Body of pancreas (tissue), 4 donors: Measurements from ENCODE around the gene FYCO1.

Experiments used
- POLR2A ChIP-seq, 3 donors: fragments of 450-650 bp; IDR thresholded peaks; one replicate each; pipeline ENCODE4 v1.6.1; 2016; ENCODE audit warnings: antibody characterized with exemption in 3 of 3, mild to moderate bottlenecking in 2 of 3
- TF ChIP-seq, protein P1 (sequence below), 7 experiments: fragments of 450-650 bp in 4 of 7; fragments of 200-600 bp in 3 of 7; sonication (generic) in 3 of 7; IDR thresholded peaks; one replicate each; pipeline ENCODE4 v1.5.1; 2016 to 2019; ENCODE audit warnings: antibody characterized with exemption in 7 of 7

DNA sequence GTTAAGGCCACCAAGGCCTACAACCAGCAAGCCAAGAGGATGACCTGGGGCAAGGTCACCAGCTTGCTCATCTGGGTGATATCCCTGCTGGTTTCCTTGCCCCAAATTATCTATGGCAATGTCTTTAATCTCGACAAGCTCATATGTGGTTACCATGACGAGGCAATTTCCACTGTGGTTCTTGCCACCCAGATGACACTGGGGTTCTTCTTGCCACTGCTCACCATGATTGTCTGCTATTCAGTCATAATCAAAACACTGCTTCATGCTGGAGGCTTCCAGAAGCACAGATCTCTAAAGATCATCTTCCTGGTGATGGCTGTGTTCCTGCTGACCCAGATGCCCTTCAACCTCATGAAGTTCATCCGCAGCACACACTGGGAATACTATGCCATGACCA, 48.7 kb downstream of the FYCO1 start:
- TF ChIP-seq, protein P1, sequence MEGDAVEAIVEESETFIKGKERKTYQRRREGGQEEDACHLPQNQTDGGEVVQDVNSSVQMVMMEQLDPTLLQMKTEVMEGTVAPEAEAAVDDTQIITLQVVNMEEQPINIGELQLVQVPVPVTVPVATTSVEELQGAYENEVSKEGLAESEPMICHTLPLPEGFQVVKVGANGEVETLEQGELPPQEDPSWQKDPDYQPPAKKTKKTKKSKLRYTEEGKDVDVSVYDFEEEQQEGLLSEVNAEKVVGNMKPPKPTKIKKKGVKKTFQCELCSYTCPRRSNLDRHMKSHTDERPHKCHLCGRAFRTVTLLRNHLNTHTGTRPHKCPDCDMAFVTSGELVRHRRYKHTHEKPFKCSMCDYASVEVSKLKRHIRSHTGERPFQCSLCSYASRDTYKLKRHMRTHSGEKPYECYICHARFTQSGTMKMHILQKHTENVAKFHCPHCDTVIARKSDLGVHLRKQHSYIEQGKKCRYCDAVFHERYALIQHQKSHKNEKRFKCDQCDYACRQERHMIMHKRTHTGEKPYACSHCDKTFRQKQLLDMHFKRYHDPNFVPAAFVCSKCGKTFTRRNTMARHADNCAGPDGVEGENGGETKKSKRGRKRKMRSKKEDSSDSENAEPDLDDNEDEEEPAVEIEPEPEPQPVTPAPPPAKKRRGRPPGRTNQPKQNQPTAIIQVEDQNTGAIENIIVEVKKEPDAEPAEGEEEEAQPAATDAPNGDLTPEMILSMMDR (IDR thresholded peaks at IDR 0.05): no peak
- no peak for TF ChIP-seq POLR2A (IDR thresholded peaks at IDR 0.05)
